GM19467 (cell line): ENCODE measurements around the gene CHMP4B.

Experiments
- ATAC-seq: cut with Tn5 transposase; IDR thresholded peaks from one replicate; pipeline ENCODE4 v1.9.1; 2021; ENCODE audit warnings: mild to moderate bottlenecking, moderate library complexity; ENCODE audit not compliant: unreplicated experiment

CHMP4B gene

GRCh38 chr20:33890557-33890956, 79.4 kb downstream of the CHMP4B start:
- no peak for ATAC-seq

- ATAC-seq = no peak
Measured at GRCh38 chr20:33893314-33893713, 82.2 kb downstream of the CHMP4B start.

DNA sequence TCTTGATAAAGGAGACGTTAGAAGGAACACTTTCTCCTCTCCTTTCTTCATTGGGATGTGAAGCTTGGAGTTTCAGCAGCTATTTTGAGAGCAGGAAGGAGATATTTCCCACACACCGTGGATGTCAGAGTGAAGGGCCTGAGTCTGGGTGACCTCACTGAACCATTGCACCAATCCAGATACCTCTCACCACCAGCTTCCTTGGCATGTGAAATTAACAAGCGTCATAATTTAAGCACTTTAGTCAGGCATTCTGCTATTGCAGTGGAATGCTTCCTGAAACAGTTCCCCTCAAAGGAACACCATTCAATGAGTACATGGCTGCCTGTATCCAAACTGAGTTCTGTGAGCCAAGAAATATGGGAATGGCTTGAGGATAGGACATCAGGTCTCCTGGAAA, 83.7 kb downstream of the CHMP4B start:
- no peak for ATAC-seq

DNA sequence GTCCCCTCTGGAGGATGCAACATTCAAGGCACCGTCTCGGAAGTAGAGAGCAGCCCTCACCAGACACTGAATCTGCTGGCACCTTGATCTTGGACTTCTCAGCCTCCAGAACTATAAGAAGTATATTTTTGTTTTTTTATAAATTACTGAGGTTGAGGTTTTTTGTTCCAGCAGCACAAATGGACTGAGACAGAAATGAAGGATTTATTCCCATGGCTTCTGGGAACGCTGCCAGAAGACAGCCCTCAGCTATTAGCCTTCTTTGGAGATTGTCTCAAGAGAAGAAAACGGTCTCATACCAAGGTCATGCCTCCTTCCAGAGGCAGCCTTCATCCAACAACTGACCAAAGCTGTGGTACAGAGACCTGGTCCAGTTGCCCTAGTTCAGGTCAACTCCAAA, 85.4 kb downstream of the CHMP4B start:
- no peak for ATAC-seq

DNA sequence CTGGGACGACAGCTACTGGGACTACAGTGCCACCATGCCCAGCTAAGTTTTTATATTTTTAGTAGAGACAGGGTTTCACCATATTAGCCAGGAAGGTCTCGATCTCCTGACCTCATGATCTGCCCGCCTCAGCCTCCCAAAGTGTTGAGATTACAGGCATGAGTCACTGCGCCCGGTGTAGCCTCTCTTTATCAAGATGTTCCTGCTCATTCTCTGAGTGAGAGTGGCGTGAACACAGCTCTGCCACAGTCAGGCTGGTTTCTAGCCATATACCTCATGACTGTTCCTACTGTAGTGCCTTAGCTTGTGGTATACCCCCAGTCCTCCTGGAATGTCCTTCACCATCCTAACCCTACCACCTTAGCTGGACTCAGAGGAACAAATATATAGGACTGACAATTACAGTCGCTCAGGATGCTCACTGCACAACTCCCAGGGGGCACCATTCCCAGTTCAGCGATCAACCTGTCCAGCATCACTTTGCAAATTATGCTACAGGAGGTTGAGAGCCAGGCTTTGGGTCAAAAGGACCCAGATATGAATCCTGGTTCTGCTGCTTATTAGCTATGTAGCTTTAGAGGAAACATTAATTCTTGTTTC, 86.3 kb downstream of the CHMP4B start:
- ATAC-seq = no peak

DNA sequence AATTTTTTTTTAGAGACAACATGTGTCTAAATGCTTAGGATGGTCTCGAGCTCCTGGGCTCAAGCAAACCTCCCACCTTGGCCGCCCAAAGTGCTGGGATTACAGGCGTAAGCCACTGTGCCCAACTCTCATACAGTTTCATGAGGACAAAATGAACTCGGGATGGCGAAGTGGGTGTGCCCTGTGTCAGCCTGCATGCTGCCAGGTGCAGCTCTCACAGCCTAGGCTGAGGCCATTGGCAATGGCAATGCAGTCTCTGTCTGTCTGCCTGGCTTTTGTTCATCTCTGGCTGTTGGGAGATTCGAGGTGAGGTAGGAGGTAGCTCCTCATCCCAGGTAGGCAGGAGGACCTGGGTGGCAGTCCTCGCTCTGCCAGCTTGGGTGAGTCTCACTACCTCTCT, 88.0 kb downstream of the CHMP4B start:
- ATAC-seq = no peak

GRCh38 chr20:33900521-33901131, 89.5 kb downstream of the CHMP4B start:
- no peak for ATAC-seq

DNA sequence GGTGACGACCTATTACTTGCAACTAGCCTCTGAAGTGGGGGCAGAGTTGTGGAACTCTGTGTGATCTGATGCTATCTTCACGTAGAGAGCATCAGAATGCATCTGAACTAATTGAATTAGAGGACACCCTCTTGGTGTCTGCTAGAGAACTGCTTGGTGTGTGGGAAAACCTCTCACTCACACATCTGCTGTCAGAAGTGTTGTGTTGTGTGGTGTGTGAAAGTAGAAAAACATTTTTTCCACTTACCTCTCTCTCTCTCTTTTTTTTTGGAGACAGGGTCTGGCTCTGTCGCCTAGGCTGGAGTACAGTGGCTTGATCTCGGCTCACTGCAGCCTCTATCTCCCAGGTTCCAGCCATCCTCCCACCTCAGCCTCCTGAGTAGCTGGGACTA, 90.0 kb downstream of the CHMP4B start:
- no peak for ATAC-seq

GRCh38 chr20:33902011-33902410, 90.9 kb downstream of the CHMP4B start:
- ATAC-seq = no peak
